PFSK-1 (cell line): ENCODE data around the gene BTF3L4.
A peak's percentile ranks its signal among the peaks of the same experiment; 100 is the strongest.

Source experiments
- FOXP2 ChIP-seq: optimal IDR thresholded peaks from 2 replicates; pipeline ENCODE3; 2011; ENCODE audit warnings: borderline replicate concordance, control low read depth, inconsistent platforms; ENCODE audit not compliant: insufficient read depth; ENCODE audit errors: extremely low read length, extremely low read depth
- POLR2AphosphoS5 ChIP-seq: IDR thresholded peaks from 2 replicates; pipeline ENCODE4 v1.6.1; 2012; ENCODE audit warnings: low read depth, mild to moderate bottlenecking, control low read depth, low read length, moderate library complexity
- REST ChIP-seq, 2 experiments: IDR thresholded peaks; 2 replicates each; pipeline versions ENCODE4 v1.6.1 to v1.8.0; 2011 to 2012; ENCODE audit warnings: low read depth in 2 of 2, low read length in 2 of 2, control low read depth in 1 of 2, inconsistent platforms in 1 of 2, mild to moderate bottlenecking in 1 of 2, moderate library complexity in 1 of 2; ENCODE audit not compliant: insufficient read depth in 1 of 2
- SIN3A ChIP-seq: IDR thresholded peaks from 2 replicates; pipeline ENCODE4 v1.6.1; 2012; ENCODE audit warnings: mild to moderate bottlenecking, low read length, moderate library complexity, borderline replicate concordance; ENCODE audit not compliant: insufficient read depth
- TAF1 ChIP-seq: IDR thresholded peaks from 2 replicates; pipeline ENCODE4 v1.6.1; 2012; ENCODE audit warnings: low read length, control low read depth, borderline replicate concordance; ENCODE audit not compliant: insufficient read depth

The BTF3L4 gene

GRCh38 chr1:52033190-52034049 lies 22.7 kb upstream of the BTF3L4 start, which contains the start of gene KTI12:
Gene KTI12 (minus strand): TSS chr1:52033810. CDS start chr1:52033761, 49 bp downstream.
- TF ChIP-seq SIN3A (0 out of 2 replicates have a peak, but pooled peaks have one; percentile 74), POLR2AphosphoS5 (peak; percentile 89), REST (IDR thresholded peaks at IDR 0.05; ENCODE audit: insufficient read depth in 1 of 2, low read depth in 2 of 2, low read length in 2 of 2) (0 out of 4 replicates have a peak, but pooled peaks of 1 of the 2 experiments have one; percentile 14), TAF1 (peak; percentile 60; the same call in 1 of the 2 replicates), FOXP2 (peak; percentile 61)

GRCh38 chr1:52034050-52034384 lies 22.1 kb upstream of the BTF3L4 start:
- TF ChIP-seq POLR2AphosphoS5 (no peak), SIN3A (no peak), REST (IDR thresholded peaks at IDR 0.05; ENCODE audit: insufficient read depth in 1 of 2, low read depth in 2 of 2, low read length in 2 of 2) (no peak), FOXP2 (no peak), TAF1 (no peak)

- TF ChIP-seq TAF1 (no peak), REST (IDR thresholded peaks at IDR 0.05; ENCODE audit: insufficient read depth in 1 of 2, low read depth in 2 of 2, low read length in 2 of 2) (no peak), POLR2AphosphoS5 (no peak), SIN3A (no peak), FOXP2 (no peak)
These were observed 18.7 kb upstream of the BTF3L4 start for GRCh38 chr1:52037402-52037814.

- TF ChIP-seq POLR2AphosphoS5 (no peak), FOXP2 (no peak), REST (IDR thresholded peaks at IDR 0.05; ENCODE audit: insufficient read depth in 1 of 2, low read depth in 2 of 2, low read length in 2 of 2) (no peak), TAF1 (no peak), SIN3A (no peak)
These were observed 18.2 kb upstream of the BTF3L4 start for GRCh38 chr1:52037909-52038308.
